NCI-H774 (cell line): ENCODE data around the gene ITPKC.
"Not testable (repeated sequence)": the region's sequence is repeated elsewhere in the genome, so short reads cannot be mapped to it uniquely, and the experiment has no call there.

Experiments
- DNase-seq: peaks from one replicate; lab custom pipeline; 2025; lab: John Stamatoyannopoulos, UW

Gene ITPKC

DNA sequence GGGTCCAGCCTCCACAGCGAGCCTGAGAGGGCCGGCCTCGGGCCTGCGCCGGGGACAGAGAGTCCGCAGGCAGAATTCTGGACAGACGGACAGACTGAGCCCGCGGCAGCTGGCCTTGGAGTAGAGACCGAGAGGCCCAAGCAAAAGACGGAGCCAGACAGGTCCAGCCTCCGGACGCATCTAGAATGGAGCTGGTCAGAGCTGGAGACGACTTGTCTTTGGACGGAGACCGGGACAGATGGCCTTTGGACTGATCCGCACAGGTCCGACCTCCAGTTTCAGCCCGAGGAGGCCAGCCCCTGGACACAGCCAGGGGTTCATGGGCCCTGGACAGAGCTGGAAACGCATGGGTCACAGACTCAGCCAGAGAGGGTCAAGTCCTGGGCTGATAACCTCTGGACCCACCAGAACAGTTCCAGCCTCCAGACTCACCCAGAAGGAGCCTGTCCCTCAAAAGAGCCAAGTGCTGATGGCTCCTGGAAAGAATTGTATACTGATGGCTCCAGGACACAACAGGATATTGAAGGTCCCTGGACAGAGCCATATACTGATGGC is 490 bp downstream of the ITPKC start:
- DNase-seq = no peak

DNA sequence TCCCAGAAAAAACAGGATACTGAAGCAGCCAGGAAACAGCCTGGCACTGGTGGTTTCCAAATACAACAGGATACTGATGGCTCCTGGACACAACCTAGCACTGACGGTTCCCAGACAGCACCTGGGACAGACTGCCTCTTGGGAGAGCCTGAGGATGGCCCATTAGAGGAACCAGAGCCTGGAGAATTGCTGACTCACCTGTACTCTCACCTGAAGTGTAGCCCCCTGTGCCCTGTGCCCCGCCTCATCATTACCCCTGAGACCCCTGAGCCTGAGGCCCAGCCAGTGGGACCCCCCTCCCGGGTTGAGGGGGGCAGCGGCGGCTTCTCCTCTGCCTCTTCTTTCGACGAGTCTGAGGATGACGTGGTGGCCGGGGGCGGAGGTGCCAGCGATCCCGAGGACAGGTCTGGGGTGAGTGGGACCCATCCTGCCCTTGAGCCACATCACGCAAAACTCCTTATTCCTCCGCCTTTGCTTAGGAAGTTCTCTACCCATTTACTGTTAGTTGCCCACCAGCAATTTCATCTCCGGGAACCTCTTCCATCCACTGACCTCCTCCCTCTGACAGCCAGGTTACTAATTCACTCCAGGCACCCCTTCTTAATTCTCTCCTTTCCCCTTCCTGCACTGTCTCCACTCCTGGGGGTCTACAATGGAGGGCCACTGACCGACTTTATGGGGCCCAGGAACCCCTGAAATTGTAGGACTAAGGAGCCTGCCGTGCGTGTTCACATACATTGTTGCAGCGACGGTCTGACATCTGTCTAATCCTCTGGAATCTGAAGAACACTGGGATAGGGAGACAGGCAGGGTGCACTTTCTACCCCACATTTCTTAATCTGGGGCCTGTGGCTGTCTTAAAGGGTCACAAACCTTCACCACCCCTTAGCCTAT is 1.2 kb downstream of the ITPKC start:
- DNase-seq = no peak

DNA sequence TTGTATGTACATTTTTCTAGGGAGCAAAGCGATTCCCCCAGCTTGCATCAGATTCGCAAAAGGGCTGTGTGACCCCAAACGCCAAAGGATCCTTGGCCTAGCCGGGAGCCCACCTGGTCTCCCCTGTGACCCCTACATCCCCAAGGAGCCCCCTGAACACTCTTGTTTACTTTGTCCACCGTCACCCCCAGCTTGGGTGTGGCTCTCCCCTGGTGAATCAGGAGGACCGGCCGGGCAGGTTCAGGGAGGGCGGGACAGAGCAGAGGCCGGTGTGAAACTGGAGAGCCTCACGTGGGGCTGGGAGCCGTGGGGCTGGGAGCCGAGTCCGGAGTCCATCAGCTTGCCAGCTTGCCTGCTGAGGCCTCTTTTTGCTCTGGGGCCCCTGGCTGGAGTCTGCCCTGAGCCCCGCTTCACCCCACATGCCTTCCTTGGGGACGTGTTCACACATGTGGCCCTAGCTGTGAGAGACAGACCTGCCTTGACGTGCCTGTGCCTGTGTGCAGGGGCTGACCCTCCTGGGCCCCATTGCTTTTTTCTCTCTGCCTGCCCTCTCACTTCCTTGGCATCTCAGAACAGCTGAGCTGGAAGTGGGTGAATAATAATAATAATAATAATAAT is 2.0 kb downstream of the ITPKC start:
- no peak for DNase-seq

DNA sequence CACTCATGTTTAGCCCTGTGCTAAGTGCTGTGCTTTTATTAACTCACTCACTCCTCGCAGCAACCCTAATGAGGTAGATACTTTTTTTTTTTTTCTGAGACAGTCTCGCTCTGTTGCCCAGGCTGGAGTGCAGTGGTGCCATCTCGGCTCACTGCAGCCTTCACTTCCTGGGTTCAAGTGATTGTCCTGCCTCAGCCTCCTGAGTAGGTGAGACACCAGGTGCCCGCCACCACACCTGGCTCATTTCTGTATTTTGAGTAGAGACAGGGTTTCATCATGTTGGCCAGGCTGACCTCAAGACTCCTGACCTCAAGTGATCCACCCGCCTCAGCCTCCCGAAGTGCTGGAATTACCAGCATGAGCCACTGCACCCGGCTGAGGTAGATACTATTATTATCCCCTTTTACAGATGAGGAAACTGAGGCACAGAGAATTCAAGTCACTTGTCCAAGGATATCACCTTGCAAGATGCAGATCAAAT is 2.5 kb downstream of the ITPKC start:
- DNase-seq = no peak

DNA sequence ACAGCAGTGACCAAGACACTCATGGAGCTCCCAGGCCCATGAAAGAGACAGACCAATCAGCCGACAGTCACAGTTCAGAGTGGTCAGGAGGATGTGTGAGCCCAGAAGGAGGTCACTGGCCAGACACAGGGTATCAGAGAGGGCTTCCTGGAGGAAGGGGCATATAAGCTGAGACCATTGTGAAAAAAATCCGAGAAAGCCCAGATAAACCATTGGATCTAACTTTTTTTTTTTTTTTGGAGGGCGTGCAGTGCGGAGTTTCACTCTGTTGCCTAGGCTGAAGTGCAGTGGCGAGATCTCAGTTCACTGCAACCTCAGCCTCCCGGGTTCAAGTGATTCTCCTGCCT is 4.2 kb downstream of the ITPKC start:
- DNase-seq = no peak

DNA sequence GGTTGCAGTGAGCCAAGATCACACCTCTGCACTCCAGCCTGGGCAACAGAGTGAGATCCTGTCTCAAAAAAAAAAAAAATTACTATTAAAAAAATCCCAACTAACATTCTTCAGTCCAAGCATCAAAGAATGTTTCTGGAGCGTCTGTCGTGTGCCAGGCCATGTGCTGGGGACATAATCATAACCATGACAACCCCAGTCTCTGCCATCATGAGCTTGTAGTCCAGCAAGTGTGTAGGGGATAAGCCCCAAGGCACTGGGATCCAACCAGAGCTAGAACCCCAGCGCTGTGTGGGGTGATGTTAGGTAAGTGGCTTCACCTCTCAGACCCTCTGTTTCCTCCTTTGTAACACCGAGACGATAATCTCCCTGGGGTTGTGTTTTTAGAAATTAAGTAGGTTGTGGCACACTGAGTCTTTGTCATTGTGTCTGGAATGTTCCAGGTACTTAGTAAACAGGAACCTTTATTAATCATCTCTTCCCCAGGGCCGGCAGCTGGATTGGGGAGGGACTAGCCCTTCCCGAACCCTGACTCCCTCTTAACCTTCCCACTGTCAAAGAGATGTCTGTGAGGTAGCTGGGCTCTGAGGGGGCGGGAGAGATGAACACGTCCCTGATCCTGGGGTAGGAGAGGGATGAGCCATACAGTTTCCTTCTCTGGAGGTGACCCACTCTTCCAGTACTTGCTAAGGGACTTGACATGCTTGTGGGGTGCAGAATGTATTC is 5.2 kb downstream of the ITPKC start:
- DNase-seq = no peak

DNA sequence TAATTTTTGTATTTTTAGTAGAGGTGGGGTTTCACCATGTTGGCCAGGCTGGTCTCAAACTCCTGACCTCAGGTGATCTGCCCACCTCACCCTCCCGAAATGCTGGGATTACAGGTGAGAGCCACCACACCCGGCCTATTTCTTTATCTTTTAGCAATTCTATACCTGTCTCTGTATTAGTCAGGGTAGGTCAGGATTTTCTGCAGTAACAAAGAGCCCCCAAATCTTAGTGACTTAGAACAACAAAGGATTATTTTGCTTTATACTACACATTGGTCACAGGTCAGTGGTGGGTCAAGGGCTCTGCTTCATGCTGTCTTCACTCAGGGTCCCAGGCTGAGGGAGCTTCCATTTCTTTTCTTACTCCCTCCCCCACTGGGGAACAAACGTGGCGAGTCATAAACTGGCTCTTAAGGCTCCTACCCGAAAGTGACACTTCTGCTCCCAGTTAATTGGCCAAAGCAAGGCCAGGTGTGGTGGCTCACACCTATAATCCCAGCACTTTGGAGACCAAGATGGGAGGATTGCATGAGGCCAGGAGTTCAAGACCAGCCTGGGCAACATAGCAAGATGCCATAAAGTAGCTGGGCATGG is 6.8 kb downstream of the ITPKC start:
- DNase-seq = no peak

DNA sequence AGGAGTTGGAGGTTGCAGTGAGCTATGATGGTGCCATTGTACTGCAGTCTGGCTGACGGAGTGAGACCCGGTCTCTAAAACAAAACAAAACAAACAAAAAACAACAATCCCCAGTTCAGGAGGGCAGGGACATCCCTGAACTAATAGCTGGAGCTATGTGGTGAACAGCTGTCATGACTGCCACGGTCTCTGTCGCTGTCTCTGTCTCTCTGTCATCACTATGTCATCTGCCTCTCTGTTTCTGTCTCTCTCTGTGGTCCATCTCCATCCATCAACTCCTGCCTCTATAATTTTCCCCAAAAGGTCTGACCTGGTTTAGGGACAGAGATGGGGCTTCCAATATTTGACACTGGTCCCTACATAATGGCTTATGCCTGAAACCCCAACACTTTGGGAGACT is 7.4 kb downstream of the ITPKC start:
- DNase-seq = no peak

DNA sequence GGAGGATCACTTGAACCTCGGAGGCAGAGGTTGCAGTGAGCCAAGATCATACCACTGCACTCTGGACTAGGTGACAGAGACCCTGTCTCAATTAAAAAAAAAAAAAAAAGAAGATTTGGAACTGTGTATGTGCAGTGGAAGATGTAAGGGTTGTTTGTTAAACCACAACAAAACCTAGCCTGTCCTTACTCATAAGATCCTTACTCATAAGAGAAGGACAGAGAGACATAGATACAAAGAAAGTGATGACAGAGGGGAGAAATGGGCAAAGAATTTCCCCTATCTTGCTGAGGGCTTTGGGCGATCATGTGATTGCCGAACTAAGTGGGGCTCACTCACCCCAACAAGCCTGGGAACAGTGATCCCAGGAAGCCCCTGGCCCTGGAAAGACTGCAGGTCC is 7.9 kb downstream of the ITPKC start:
- no peak for DNase-seq

DNA sequence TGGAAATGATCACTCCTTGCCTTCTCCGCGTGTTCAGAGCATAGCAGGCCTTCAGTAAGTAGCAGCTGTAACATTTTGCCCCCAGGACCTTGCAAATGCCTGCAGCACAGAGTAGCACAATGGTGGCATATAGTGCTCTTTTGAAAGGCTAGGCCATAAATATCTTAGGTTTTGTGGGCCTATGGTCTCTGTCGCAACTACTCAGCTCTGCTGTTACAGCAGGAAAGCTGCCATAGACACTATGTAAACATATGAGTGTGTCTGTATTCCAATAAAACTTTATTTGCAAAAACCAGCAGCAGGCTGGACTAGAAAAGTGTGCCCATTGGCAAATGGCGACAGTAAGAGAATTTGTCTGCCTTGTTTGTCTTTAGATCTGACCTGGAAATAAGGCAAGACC is 9.4 kb downstream of the ITPKC start:
- no peak for DNase-seq

DNA sequence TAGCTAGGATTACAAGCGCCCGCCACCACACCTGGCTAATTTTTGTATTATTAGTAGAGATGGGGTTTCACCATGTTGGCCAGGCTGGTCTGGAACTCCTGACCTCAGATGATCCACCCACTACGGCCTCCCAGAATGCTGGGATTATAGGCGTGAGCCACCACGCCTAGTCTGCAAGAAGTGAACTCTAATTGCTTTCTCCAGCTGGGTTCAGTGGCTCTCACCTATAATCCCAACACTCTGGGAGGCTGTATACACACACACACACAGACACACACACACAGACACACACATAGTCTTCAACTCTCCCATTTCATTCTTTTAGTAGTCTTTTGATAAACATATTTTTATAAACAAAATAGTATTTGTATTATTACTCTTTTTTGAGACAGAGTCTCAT is 13.2 kb downstream of the ITPKC start:
- not testable (repeated sequence) for DNase-seq

DNA sequence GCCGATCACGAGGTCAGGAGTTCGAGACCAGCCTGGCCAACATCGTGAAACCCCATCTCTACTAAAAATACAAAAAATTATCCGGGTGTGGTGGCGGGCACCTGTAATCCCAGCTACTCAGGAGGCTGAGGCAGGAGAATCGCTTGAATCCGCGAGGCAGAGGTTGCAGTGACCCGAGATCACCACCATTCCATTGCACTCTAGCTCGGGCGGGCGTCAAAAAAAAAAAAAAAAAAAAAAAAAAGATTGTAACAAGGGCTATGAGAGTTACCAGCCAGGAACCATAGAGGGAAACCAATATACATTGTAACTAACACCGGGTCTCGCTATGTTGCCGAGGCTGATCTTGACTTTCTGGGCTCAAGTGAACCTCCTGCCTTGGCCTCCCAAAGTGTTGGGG is 15.4 kb downstream of the ITPKC start:
- not testable (repeated sequence) for DNase-seq

DNA sequence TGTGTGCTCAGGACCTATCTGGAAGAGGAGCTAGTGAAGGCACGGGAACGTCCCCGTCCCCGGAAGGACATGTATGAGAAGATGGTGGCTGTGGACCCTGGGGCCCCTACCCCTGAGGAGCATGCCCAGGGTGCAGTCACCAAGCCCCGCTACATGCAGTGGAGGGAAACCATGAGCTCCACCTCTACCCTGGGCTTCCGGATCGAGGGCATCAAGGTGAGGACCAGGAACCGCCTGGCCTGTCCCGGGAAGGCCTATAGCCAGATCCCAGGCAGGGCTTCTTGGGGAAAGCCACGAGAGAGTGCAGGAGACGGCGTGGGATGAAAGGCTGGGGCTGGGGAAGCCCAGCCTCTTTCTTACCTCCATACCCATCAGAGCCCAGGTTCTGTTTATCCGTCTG is 16.2 kb downstream of the ITPKC start:
- DNase-seq = no peak

DNA sequence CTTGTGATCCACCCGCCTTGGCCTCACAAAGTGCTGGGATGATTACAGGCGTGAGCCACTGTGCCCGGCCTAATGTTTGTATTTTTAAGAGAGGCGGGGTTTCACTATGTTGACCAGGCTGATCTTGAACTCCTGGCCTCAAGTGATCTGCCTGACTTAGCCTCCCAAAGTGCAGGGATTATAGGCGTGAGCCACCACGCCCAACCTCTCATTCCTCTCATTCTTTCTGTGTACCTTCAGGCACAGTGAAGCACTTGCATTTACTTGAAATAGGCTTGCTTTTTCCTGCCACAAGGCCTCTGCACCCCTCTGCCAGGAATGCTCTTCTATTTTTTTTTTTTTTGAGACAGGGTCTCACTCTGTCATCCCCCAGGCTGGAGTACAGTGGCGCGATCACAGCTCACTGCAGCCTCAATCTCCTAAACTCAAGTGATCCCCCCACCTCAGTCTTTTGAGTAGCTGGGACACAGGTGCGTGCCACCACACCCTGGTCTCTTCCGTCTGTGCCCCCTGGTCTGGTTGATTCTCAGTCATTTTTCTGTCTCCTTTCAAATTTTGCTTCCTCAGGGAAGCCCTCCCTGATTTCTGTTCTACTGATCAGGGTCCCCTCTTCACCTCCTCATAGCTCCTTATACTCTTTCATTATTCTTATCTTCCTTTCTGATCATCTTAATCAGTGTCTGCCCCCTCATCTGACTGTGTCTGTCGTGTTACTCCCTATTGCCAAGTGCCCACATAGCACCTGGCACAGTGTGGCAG is 18.3 kb downstream of the ITPKC start:
- DNase-seq = no peak

DNA sequence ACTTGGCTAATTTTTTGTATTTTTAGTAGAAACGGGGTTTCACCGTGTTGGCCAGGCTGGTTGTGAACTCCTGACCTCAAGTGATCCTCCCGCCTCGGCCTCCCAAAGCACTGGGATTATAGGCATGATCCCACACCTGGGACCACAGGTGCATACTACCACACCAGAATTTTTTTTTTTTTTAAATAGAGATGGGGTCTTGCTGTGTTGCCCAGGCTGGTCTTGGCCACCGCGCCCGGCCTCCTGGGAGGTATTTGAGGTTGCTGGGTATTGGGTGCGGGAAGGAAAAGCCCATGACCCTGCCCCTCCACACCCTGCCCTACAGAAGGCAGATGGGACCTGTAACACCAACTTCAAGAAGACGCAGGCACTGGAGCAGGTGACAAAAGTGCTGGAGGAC is 19.7 kb downstream of the ITPKC start:
- no peak for DNase-seq

DNA sequence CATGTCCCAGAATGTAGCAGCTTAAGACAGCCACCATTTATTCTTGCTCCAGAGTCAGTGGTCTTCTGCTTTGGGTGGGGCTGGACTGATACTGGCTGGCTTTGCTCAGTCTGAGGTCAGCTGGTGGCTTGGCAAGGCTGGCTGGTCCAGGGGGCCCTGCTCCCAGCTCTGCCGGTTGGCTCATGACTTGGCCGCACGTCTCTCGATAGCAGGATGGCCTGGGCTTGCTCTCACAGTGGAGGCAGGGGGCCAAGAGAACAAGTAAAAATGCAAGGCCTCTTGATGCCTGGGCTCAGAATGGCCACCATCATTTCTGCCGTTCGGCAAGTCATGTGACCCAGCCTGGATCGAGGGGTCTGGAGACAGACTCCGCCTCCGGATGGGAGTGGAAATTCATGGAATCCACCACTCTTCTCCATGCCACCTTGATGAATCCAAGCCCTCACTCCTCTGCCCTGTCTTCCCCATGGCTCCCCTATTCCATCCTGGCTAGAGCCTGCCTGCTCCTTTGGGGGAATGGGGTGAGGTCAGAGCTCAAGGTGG is 20.3 kb downstream of the ITPKC start:
- no peak for DNase-seq

DNA sequence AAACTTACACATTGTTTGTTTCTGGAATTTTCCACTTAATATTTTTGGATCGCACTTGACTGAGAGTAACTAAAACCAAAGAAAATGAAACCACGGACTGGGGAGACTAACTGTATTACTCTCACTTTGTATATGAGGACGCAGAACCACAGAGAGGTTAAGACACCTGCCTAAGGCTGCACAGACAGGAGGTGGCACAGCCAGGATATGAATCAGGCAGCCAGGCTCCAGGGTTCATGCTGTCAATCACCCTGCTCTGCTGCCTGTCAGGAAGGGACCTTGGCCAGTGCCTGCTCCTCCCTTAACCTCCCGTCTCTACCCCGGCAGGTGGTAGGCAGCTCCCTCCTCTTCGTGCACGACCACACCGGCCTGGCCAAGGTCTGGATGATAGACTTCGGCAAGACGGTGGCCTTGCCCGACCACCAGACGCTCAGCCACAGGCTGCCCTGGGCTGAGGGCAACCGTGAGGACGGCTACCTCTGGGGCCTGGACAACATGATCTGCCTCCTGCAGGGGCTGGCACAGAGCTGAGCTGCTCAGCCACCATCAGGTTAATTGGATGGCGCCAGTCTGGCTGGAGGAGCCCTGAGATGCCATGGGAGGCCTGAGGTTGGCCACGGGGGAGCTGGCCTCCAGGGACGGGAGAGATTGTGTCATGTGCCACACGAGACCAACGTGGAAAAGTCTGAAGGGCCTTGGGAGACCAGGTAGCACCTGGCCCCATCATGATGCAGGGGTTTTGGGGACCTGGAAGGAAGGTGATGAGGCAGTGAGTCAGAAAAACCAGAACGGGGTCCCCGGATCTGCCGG is 22.3 kb downstream of the ITPKC start:
- no peak for DNase-seq

DNA sequence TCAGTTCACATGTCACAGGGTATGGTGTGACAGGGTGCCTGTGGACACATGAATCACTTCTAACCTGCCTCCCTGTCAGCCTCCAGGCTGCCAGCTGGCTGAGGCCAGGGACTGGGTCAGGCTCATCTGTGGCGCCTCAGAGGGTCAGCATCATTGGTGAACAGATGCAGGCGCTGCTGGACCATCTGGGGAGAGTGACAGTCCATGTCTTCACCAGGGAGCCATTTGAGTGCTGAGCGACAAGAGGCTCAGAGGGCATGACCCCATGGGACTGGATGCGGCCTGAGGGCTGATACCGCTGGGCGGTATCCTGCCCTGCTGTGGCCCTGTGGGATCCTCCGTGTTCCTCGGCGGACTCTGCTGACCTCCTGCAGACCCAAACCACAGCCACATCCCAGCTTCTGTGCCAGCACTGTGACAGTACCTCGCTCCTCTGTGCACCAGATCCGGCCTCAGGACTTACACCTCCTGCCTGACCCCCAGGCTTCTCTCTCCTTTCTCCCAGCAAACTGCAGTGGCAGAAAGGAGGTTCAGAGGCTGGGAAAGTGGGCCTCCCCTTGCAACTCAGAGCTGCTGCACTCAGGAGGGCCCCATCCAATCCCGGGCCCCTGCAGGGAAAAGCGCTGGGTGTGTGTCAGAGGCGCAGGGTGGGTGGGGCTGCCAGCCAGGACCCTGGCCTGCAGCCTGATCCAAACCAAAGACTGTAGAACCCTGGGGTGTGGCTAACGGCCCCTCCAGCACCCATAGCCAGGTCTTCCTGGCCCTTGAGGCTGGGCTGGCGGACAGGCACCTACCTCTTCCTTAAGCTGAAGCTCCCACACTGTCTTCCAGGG is 23.2 kb downstream of the ITPKC start:
- DNase-seq = no peak

DNA sequence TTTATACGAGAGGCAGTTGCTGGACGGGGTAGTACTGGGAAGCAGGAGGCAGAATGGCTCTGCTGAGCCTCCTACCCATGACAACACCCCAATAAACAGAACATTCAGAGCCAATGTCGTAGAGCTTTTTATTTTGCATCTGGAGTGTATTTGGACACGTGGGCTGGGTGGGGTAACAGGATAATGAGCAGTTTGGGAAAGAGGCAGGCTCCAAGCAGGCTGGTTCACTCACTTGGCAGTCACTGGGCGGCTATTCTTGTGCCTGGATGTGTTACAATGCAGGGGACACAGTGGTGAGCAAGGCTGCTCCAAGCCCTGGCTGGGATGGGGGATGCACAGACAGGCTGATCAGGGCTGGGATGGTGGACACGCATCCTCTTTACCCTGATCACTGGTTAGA is 23.8 kb downstream of the ITPKC start:
- DNase-seq = no peak
